Epithelial cell of proximal tubule (primary cell): Measurements from ENCODE around the gene CBY1. TPM values are rescaled to one million over a fixed set of nuclear protein-coding genes. Genes with fewer than 3 reads are reported as not detected.
A peak's percentile ranks its signal among the peaks of the same experiment; 100 is the strongest.

Experiments
- DNase-seq: peaks from one replicate; pipeline ENCODE4 v3.0.0-alpha.2; 2011; ENCODE audit warnings: low read depth
- H3K4me3 ChIP-seq: 2 replicates; pipeline ENCODE4 v1.5.1; 2011; ENCODE audit warnings: low read depth, mild to moderate bottlenecking, low read length
- CTCF ChIP-seq: conservative IDR thresholded peaks from 2 replicates; pipeline ENCODE4 v1.5.1; 2012; ENCODE audit warnings: low read depth, mild to moderate bottlenecking, low read length
- total RNA-seq: library from RNA; depleted of rRNA; stranded (reverse); fragments of >200 nt; gene quantifications from 2 replicates; pipeline ENCODE4 v1.2.3, GENCODE V29; 2015

Gene CBY1
- total RNA-seq, 1 donor from 2014 or later = 28.9 TPM

- DNase-seq = no peak
- TF ChIP-seq CTCF = no peak
- no peak overlapping the region for H3K4me3 ChIP-seq
Observed at GRCh38 chr22:38649841-38650522, 6.5 kb upstream of the CBY1 start.

DNA sequence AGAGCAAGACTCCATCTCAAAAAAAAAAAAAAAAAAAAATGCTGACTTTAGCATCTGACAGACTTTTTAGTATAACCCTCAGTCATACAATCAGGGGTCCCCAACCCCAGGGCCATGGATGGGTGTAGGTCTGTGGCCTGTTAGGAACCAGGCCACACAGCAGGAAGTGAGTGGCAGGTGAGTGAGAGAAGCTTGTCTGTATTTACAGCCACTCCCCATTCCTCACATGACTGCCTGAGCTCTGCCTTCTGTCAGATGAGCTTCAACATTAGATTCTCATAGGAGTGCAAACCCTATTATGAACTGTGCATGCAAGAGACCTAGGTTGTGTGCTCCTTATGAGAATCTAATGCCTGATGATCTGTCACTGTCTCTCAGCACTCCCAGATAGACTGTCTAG, 3.6 kb upstream of the CBY1 start:
- no peak for TF ChIP-seq CTCF
- H3K4me3 ChIP-seq = no peak overlapping the region
- no peak for DNase-seq

DNA sequence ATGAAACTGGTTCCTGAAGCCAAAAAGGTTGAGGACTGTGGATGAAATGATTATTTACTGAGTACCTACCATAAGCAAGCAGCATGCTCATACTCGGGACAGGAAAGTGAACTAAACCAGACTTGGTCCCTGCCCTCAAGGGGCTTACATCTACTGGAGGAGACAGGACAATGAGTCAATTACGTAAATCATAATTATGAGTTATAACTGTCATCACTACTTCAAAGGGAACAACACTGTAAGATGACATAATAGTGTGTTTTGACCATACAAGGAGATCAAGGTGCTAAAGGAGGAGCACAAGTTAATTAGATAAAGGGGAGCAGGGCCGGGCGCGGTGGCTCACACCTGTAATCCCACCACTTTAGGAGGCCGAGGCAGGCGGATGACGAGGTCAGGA, 2.7 kb upstream of the CBY1 start:
- no peak overlapping the region for H3K4me3 ChIP-seq
- DNase-seq = no peak
- TF ChIP-seq CTCF = no peak

DNA sequence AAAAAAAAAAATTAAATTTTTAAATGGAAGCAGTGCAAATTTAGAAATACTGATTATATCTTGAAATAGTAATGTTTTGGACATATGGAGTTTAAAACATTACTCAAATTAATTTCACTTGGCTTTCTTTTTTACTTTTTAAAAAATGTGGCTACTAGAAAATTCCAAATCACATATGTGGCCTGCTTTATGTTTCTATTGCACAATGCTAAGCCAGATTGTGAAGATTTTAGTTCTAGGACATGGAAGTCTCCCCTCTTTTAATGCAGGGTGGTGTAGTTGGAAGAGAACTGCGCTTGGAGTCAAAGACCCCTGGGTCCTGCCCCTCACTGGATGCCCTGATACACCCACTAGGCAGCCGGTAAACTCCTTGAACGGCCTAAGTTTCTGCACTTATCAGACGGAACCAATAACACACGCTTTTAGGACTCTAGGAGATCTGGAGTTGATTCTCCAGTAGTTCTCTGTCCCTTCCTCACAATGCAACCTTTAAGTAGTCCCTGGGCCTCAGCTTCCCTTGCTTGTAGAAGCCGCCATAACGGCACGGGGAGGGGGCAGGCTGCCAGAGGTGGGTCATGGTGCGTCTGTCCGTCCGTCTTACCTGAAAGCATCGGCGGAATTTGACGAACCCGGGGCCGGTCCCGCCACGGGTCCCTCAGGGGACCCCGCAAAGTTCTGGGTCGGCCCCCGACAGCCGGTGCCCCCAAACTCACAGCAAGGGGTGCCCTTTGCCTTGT, 751 bp upstream of the CBY1 start:
- no peak for DNase-seq
- TF ChIP-seq CTCF = no peak
- peak overlapping the region; percentile 96 for H3K4me3 ChIP-seq

- no peak for TF ChIP-seq CTCF
- H3K4me3 ChIP-seq = peak overlapping the region; percentile 96
- DNase-seq = no peak
Observed at GRCh38 chr22:38657045-38657909, 839 bp downstream of the CBY1 start.

DNA sequence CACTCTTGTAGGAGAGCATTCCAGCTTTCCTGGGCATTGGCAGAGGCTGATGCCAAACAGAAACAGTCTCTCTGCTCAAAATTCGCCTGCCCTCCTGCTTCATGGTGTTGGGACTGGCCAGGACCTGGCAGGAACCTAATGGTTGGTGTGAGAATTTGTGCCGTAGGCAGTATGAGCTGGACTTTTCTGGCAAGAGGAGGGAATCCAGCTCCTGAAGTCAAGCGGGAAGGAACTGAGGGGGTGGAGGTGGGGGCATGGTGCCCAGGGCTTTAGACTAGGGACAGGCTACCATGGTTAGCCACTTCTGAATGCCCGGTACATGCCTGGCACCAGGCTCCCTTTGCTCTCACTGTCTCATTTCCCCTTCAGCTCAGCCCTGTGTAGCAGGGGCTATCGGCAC, 18.4 kb downstream of the CBY1 start:
- DNase-seq = no peak
- no peak for TF ChIP-seq CTCF
- no peak overlapping the region for H3K4me3 ChIP-seq
